ENCODE results near the gene CNN2. TPM values are rescaled to one million over a fixed set of nuclear protein-coding genes. Genes with fewer than 3 reads are reported as not detected.

Gene CNN2
- total RNA-seq, 2 donors from 2014 or later: 47.8 to 48.5 TPM

DNA sequence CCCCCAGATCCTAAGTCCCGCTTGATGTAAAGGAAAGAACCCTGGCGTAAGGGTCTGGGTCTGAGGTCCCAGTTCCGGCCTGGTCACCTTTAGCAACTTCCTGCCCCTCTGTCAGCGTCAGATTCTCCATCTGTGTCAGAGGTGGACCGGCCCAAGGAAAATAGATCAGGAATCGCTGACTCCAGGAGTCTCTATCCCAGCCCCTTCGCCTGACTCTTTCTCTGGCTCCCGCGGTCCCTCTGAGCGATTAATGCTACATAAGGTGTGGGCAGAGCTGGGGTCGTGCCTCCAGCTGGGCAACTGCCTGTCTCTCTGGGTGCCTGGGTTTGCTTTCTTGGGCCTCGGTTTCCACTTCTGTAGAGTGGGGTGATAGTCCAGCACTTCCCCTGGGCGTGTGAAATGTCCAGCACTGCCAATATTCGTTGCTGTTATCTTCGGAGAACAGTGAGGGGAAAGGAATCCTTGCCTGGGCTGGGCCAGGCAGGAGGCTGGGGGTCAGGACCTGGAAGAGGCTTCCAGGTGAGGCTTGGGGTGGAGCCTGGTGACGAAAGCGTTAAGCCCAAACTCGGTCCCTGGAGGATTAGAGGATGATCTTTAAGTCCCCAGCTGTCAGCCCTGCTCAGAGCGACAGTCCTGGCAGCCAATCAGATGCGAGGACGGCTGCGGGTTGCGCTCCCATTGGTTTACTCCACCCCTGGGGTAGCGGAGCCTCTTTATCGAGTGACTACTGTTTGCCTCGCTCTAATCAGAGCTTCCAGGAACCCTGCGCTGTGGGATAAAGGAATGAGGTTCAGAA, 14.3 kb downstream of the CNN2 start:
- H3K4me1 ChIP-seq: peaks cover 0 to 30% of the 10 kb centered on the region in 2 donors
- no peaks in the 10 kb centered on the region for H3K9me3 ChIP-seq

DNA sequence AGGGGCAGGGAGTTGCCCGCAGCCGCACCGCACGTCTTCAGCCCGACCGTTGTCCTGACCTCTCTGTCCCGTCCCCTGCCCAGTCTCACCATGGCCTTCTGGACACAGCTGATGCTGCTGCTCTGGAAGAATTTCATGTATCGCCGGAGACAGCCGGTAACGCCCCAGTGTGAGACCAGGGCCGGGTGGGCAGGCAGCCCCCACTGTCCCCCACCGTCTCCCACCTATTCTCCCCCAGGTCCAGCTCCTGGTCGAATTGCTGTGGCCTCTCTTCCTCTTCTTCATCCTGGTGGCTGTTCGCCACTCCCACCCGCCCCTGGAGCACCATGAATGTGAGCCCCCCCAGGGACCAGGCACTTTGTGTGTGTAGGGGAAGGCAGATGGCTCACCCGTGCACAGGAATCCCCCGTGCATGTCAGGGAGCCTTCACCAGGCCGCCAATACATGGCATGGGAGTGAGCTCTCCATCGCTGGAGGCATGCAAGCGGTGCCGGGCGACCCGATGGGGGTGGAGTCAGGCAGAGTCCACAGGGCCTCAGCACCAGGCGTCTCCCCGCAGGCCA, 14.9 kb downstream of the CNN2 start:
- peak overlapping the region in 1 of 2 donors; percentile 1 for H3K27ac ChIP-seq
- H3K9me3 ChIP-seq: no peaks in the 10 kb centered on the region
- H3K4me3 ChIP-seq: peak overlapping the region; percentile 36 to 55
- H3K36me3 ChIP-seq: peaks cover 9% of the 10 kb centered on the region
- DNase-seq (ENCODE audit: low spot score): no peak
- TF ChIP-seq, protein P1, sequence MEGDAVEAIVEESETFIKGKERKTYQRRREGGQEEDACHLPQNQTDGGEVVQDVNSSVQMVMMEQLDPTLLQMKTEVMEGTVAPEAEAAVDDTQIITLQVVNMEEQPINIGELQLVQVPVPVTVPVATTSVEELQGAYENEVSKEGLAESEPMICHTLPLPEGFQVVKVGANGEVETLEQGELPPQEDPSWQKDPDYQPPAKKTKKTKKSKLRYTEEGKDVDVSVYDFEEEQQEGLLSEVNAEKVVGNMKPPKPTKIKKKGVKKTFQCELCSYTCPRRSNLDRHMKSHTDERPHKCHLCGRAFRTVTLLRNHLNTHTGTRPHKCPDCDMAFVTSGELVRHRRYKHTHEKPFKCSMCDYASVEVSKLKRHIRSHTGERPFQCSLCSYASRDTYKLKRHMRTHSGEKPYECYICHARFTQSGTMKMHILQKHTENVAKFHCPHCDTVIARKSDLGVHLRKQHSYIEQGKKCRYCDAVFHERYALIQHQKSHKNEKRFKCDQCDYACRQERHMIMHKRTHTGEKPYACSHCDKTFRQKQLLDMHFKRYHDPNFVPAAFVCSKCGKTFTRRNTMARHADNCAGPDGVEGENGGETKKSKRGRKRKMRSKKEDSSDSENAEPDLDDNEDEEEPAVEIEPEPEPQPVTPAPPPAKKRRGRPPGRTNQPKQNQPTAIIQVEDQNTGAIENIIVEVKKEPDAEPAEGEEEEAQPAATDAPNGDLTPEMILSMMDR (IDR thresholded peaks at IDR 0.05): no peak
- H3K4me1 ChIP-seq: peaks cover 0 to 30% of the 10 kb centered on the region in 2 donors
- no peaks in the 10 kb centered on the region for H3K27me3 ChIP-seq

More for the DNA sequence above, 14.3 kb downstream of the CNN2 start:
- H3K4me3 ChIP-seq: peak overlapping the region; percentile 36 to 55
- TF ChIP-seq, protein P1 (IDR thresholded peaks at IDR 0.05): no peak
- peaks cover 16% of the 10 kb centered on the region for H3K36me3 ChIP-seq
- H3K27ac ChIP-seq: peak overlapping the region; percentile 1 to 41
- peak; percentile 89 for DNase-seq (ENCODE audit: low spot score)
- H3K27me3 ChIP-seq: no peaks in the 10 kb centered on the region

DNA sequence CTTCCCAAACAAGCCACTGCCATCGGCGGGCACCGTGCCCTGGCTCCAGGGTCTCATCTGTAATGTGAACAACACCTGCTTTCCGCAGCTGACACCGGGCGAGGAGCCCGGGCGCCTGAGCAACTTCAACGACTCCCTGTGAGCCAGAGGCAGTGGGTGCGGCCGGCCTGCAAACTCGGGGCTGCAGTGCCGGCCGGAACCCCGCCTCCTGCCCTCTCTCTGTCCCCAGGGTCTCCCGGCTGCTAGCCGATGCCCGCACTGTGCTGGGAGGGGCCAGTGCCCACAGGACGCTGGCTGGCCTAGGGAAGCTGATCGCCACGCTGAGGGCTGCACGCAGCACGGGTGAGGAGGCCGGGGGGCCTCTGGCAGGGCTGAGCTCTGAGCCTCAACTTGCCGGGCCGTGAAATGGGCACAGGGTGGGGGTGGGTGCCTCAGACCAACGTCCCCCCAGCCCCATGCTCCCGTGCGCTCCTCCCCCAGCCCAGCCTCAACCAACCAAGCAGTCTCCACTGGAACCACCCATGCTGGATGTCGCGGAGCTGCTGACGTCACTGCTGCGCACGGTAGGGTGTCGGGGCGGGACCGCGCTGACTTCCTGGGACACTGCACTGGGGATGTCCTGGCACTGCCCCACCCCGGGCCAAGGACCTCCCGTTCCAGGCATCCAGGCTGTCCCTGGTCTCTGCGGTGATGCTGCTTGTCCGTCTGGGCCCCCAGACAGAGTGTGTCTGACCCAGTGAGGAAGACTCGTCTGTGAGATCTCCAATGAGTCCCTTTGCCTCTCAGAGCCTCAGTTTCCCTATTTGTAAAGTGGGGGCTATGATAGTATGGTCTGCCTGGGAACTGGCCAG, 15.7 kb downstream of the CNN2 start:
- Histone ChIP-seq H3K27ac (no peak overlapping the region), H3K27me3 (no peaks in the 10 kb centered on the region), H3K4me1 (peaks cover 0 to 30% of the 10 kb centered on the region in 2 donors), H3K36me3 (peaks cover 2% of the 10 kb centered on the region), H3K9me3 (no peaks in the 10 kb centered on the region), H3K4me3 (no peak overlapping the region)
- TF ChIP-seq, protein P1 (IDR thresholded peaks at IDR 0.05): no peak
- no peak for DNase-seq (ENCODE audit: low spot score)

DNA sequence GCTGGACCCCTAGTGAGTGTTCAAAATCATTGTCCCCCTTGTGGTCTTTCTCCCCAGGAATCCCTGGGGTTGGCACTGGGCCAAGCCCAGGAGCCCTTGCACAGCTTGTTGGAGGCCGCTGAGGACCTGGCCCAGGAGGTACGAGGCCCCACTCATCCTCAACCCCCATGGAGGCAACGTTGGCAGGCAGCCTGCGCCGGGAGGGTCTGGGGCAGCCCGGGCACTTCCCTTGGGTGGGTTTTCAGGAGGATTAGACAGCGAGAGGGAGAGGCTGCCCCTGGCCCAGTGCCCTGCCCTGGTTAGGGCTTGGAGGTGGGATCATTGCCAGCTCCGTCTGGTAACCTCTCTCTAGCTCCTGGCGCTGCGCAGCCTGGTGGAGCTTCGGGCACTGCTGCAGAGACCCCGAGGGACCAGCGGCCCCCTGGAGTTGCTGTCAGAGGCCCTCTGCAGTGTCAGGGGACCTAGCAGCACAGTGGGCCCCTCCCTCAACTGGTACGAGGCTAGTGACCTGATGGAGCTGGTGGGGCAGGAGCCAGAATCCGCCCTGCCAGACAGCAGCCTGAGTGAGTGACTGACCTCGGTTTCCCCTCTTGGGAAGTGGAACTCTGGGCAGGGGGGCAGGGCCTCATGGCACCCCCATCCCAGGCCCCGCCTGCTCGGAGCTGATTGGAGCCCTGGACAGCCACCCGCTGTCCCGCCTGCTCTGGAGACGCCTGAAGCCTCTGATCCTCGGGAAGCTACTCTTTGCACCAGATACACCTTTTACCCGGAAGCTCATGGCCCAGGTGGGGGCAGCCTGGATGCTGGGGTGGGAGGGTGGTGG, 16.5 kb downstream of the CNN2 start:
- TF ChIP-seq, protein P1 (IDR thresholded peaks at IDR 0.05): no peak
- no peak overlapping the region for H3K27ac ChIP-seq
- DNase-seq (ENCODE audit: low spot score): no peak

DNA sequence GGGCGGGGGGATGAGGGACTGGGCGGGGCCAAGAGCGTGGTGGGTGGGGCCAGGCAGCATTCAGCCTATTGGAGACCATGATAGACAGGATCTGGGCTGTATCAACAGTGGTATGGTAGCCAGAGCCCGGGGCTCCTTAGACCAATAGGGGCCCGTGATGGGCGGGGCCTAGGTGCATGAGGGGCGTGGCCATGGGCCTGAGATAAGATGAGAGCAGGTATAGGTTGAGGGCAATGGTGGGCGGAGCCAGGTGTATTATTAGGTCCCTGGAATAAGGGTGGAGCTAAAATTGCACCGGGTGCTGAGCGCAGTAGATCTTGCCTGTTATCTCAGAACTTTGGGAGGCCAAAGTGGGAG, 18.8 kb downstream of the CNN2 start:
- no peak overlapping the region for H3K4me3 ChIP-seq
- TF ChIP-seq, protein P1 (IDR thresholded peaks at IDR 0.05): no peak
- DNase-seq (ENCODE audit: low spot score): no peak

More for the DNA sequence above, 16.5 kb downstream of the CNN2 start:
- Histone ChIP-seq H3K4me1 (peaks cover 0 to 30% of the 10 kb centered on the region in 2 donors), H3K4me3 (no peak overlapping the region), H3K27me3 (no peaks in the 10 kb centered on the region), H3K9me3 (no peaks in the 10 kb centered on the region), H3K36me3 (no peaks in the 10 kb centered on the region)

More for the DNA sequence above, 18.8 kb downstream of the CNN2 start:
- Histone ChIP-seq H3K36me3 (no peaks in the 10 kb centered on the region), H3K4me1 (peaks cover 0 to 19% of the 10 kb centered on the region in 2 donors), H3K9me3 (no peaks in the 10 kb centered on the region), H3K27ac (no peak overlapping the region), H3K27me3 (no peaks in the 10 kb centered on the region)

All from right atrium auricular region (tissue), 2 donors.